Measurements from ENCODE around the gene SASS6.
A peak's percentile ranks its signal among the peaks of the same experiment; 100 is the strongest.

The SASS6 gene

DNA sequence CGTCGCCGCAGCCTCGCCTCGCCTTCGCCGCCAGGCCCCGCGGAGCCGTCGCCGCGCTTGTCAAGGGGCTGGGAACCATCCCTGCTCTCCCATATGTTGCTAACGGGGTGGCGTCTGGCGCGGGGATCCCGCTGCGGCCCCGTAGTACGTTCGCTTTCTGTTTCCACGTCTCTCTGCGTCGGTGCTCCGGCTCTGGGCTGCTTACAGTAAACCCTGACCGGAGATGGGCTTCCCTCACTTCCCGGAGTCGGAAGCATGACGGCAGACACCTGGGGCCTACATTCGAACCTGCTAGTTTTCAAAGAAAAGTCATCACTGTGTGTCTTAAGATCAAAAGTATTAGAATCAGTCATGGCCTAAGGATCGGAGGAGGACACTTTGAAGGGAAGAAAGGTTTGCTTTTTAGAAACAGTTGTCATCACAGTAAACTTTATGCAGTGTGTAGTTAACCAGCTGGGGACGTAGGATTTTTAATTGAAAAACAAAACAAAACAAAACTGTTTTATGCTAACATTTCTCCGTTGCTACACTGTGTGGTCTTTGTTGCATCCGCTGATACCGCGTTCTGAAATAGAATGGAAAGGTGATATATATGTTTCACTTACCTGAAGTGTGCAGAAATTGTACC, 94.0 kb downstream of the SASS6 start:
- DNase-seq: peak; percentile 59

DNA sequence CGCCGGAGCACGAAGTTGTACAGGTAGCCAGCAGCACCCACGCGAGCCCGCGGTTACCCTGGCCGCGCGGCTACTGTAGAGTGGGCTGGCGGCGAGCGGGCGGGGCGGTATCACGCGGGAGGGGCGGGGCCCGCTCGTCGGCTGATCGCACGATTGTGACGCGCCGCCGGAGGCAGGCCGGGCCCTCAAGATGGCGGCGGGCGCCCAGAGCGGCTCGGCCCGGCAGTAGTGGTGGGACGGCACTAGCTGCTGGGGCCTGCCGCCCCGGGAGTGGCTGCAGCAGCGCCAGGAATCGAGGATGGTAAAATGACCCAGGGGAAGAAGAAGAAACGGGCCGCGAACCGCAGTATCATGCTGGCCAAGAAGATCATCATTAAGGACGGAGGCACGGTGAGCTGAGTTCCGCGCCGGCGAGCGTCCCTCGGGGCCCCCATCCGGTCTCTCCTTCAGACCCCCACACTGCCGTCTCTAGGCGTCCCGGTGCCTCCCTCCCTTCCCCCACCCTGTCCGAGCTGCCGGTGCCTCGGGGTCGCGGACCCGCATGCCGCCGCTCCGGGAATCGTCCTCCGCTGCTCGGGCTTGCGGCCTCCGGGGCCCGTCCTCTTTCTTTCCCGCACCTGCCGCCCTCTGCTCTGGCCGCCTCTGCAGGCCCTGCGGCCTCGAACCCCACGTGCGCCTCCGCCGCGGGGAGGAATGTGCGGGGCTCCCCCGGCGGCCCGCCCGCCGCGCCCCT, 94.6 kb downstream of the SASS6 start:
- DNase-seq: peak; percentile 89

DNA sequence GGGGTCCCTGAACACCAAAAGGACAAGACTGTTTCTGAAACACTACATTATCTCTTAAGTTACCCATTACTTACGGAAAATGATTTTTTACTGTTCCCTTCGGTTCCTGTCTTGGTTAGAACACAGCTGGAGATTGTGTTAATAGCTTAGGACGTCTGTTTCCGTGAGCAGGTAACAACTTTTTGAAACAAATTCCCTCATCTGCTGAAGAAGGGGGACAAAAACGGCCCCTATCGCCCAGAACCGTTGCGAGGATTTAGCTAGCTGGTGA, 95.1 kb downstream of the SASS6 start:
- no peak for DNase-seq

DNA sequence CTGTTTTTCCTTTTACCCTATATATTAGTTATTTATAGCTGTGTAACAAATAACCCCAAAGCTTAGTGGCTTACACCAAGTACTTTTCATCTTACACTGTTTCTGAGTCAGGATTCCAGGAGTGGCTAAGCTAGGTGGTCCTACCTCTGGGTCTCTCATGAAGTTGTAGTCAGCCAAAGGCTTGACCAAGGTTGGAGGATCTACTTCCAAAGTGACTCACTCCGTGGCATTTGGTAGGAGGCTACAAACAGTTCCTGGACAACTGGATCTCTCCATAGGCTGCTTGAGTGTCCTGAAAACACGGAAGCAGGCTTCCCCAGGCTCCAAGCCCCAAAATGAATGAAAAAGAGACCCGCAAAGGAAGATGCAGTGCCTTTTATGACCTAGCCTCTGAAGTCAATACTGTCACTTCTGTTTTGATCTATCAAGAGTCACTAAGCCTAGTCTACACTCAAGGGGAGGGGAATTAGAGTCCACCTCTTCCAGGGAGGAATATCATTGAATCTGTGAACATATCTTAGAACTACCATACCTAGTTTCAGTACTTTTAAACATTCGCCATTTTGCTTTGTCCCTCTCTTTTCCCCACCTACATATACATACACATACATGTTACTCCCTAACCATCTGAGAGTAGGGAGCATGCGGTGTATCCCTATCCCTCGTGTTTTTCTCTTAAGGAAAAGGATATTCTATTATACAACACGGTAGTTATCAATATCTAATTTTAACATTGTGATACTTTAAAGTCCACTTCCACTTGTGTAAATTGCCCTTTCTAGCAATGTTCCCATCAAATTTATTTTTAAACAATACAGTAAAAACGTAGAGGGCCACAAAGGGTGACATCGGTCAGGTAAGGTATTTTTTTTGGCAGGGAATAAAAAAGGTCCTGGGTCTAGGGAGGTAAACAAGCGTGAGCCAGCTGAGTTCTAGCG, 95.7 kb downstream of the SASS6 start:
- DNase-seq: no peak

DNA sequence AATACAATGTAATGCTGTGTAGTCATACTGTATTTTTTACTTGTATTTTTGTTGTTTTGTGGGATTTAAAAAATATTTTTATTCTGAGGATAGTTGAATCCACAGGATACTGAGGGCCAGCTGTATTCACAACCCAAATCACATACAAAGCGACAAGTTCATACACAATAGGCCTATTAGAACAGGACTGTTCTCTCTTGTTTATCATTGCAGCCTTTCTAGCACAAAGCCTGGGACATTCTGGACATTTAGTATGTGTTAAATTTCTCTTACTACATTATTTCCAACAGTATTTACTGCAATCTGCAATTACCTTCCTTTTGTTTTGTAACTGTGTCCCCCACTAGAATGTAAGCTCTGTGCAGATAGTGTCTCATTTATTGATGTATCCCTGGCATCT, 97.5 kb downstream of the SASS6 start:
- no peak for DNase-seq

DNA sequence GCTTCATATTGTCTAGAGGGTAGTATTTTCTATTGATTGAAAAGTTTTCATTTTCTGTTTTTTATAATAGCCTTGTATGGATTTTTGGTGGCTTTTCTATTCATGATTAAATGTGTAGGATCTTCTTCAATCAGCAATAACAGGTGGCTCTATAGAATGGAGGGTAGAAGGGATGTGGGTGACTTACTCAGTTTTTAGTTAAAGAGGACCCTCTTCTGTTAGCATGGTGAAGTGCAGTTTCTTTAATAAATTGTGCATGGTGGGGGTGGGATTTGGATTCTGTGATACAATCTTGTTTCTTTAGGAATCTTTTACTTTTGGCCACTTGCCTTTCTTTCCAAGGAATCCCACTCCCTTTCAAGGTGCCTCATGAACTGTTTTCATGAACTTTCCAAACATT, 98.3 kb downstream of the SASS6 start:
- no peak for DNase-seq
